HCEC 1CT (cell line): ENCODE measurements around the gene NEURL2.

Source experiments
- DNase-seq: peaks from one replicate; pipeline ENCODE4 v3.0.0-alpha.2; 2017

The NEURL2 gene

DNA sequence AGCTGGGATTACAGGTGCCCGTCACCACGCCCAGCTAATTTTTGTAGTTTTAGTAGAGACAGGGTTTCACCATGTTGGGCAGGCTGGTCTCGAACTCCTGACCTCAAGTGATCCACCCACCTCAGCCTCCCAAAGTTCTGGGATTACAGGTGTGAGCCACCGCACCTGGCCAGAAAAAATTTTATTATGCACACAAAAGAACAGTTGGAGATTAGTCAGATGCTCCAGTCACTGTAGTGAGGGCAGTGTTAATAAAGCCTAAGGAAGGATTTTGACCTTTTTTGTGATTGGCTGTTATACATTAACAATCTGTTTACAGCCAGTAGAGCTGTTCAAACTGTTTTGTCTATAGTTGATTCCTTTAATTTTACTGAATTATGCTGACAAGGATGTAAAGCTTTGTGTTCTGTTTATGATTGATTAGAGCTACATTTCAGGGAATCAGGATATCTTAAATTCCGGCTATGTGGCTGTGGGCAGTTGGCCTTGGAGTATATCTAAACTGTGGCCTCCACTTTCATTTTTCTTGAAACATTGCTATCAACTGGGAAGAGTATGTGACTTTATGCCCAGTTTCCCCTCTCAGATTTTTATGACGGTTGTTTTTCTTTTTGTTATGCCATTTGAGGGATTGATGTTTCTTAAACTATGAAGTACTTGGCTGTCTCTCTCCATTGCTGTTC lies 23.7 kb downstream of the NEURL2 start:
- DNase-seq = no peak

DNA sequence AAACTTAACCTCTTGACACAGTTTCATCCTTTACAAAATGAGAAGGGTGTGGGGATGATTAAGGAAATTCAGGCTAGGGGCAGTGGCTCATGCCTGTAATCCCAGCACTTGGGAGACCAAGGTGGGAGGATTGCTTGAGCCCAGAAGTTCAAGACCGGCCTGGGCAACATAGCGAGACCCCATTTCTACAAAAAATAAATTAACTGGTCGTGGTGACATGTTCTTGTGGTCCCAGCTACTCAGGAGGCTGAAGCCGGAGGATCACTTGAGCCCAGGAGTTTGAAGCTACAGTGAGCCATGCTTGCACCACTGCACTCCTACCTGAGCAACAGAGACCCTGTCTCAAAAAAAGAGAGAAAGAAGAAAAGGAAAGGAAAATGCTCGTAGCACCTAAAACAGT lies 24.6 kb downstream of the NEURL2 start:
- DNase-seq = no peak

DNA sequence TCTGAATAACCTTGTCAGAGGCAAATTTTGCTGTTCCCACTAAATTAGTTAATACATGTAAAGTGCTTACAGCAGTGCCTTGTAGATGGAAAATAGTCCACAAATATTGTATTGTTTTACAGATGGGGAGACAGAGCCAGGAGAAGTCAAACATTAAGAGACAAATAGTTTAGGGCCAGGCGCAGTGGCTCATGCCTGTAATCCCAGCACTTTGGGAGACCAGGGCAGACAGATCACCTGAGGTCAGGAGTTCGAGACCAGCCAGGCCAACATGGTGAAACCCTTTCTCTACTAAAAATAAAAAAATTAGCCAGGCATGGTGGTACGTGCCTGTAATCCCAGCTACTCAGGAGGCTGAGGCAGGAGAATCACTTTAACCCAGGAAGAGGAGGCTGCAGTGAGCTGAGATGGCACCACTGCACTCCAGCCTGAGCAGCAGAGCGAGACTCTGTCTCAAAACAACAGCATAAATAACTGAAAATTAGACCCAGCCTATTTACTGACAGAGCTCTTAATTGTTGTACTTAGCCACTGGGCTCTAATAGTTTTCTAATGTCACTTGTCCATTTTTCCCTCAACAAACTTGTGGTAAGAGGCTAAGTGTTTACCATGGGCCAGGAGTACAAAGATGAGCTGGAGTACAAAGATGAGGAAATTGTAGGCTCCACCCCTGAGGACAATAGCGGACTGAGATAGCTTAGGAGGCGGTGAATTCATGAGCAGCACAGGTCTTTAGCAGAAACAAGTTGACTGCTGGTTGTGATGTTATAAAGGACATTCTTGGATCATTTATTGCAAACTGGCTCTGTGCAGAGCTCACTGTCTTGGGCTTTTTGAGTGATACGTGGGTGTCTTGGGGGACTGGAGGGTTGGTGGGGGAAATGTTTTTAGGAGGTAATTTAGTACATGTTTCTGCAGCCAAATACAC lies 27.2 kb downstream of the NEURL2 start:
- no peak for DNase-seq

DNA sequence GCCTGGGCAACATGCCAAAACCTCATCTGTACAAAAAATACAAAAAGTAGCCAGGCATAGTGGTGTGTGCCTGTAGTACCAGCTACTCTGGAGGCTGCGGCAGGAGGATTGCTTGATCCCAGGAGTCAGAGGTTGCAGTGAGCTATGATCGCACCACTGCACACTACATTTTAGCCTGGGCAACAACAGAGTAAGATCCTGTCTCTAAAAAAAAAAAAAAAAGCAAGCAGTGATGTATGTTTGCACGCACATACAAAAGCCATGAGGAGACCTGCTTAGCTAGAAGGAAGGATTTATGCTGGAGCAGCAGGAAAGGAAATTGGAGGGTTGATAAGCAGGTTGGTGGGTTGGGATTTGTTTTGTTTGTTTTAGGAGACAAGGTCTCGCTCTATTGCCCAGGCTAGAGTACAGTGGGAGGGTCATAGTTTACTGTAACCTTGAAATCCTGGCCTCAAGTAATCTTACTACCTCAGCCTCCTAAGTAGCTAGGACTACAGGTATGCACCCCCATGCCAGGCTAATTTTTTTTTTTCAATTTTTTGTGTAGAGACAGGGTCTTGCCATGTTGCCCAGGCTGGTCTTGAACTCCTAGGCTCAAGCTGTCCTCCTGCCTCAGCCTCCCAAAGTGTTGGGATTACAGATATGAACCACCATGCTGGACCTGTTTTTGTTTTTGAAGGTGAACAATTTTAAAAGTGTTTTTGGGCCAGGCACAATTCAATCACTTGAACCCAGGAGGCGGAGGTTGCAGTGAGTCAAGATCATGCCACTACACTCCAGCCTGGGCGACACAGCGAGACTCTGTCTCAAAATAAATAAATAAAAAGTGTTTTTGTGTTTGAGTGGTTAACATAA lies 29.6 kb downstream of the NEURL2 start:
- no peak for DNase-seq

DNA sequence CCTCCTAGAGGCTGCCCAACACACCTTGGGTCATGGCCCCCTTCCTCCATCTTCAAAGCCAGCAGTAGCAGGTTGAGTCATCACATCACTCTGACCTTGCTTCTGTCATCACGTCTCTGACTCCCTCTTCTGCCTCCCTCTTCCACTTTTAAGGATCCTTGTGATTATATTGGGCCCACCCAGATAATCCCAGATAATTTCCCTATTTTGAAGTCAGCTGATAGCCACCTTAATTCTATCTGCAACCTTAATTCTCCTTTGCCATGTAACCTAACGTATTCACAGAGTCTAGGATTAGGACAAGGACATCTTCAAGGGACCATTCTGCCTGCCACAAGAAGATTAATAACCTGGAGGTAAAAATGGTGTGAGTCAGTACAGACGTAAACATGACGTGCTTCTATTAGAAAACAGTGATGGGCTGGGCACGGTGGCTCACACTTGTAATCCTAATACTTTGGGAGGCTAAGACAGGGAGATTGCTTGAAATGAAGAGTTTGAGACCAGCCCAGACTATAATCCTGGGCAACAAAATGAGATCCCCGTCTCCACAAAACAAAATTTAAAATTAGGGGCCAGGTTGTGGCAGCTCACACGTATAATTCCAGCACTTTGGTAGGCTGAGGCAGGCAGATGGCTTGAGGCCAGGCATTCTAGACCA lies 30.3 kb downstream of the NEURL2 start:
- no peak for DNase-seq

DNA sequence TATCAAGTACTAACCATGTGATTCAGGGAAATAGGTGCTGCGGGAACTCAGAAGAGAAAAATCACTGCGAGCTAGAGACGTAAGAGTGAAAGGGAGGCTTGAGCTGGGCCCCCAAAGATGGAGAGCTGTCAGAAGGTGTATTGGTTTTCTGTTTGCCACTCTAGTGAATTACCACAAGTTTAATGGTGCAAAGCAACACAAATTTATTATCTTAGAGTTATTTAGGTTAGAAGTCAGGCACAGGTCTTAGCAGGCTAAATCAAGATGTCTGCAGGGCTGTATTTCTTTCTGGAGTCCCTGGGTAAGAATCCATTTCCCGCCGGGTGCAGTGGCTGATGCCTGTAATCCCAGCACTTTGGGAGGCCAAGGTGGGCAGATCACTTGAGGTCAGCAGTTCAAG lies 31.1 kb downstream of the NEURL2 start:
- no peak for DNase-seq

DNA sequence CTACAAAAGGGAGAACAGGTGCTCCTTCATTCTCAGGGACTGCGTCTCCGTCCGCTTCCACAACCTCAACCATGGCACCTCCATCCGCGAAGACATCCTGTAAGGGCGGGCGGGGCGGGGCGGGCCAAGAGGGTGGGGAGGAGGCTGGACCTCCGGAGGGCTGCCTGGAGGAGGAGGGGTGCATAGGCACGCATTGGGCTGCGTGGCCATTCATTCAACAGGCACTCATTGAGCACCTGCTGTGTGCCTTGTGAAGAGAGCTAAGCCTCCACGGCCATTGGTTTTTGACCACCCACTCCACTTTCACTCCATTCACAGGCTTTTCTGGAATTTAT lies 33.2 kb downstream of the NEURL2 start:
- no peak for DNase-seq

DNA sequence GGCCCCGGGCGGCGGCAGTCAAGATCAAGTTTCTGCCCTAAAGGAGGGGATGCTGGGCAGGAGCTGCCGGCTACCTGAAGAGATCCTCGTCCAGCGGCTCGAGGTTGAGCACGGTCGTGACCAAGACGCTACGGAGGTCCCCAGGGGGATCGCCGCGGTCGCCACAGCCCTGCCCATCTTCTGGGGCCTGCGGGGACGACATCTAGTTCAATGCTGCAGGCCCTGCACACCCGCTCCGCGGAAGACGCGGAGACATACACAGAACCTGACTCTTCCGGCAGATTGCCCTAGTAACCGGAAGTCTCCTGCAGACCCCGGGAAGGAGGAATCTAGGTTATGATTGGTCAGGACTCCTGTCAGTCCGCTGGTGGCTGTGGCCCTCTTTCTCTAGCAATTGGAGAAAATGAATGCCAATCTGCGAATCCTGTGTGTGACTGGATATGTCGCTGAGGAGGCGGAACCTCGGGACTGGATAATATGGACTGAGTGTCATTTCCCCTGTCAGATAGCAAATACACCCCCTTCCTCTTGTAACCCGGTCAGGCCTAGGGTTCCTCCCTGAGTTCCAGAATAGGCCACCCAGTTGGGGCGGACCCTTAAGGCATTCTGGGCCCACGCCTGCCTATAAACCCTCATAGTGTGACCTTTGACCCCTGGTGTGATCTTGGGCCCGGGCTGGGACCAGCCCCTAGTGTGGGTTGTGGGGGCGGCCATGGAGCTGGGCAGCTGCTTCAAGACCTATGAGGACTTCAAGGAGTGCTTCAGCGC lies 33.7 kb downstream of the NEURL2 start, which contains the start of the genes ACOT8 and ZSWIM3:
Gene ACOT8, minus strand, starts transcription at position 279 of the 768 bp plus-strand sequence. Its CDS starts 77 bp downstream, at position 202.
Gene ZSWIM3, plus strand, starts transcription at position 501 of the 768 bp plus-strand sequence. Its CDS starts 212 bp downstream, at position 713.
- peak; percentile 100 for DNase-seq

DNA sequence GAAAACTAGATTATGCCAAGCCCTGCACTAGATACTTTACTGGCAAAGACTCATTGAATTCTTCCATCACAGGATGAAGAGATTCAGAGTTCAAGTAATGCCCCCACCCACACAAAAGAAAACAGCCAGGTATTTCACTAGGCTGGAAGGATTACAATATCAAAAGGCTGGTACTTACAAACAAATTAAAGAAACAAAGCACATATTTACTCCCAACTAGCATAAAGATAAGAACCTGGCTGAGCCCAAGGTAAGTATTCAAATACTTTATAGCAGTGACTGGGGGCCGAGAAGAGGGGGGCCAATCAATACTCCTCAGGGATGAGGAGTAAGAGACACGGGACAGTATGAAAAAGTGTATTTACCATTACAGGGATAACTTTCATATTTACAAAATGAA lies 37.5 kb downstream of the NEURL2 start:
- DNase-seq = no peak

DNA sequence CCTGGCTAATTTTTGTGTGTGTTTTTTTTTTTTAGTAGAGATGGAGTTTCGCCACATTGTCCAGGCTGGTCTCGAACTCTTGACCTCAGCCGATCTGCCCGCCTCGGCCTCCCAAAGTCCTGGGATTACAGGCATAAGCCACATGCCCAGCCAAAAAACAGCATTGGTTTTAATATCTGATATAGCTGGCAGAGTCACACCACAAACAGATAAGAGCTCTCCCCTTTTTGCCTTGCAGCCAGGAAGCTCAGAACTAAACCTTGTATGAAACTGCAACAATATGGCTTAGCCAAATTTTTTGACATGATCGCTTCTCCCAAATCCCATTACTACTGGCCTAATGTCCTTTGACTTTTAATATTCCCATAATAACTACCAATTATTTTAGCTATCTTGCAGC lies 38.7 kb downstream of the NEURL2 start:
- DNase-seq = no peak

DNA sequence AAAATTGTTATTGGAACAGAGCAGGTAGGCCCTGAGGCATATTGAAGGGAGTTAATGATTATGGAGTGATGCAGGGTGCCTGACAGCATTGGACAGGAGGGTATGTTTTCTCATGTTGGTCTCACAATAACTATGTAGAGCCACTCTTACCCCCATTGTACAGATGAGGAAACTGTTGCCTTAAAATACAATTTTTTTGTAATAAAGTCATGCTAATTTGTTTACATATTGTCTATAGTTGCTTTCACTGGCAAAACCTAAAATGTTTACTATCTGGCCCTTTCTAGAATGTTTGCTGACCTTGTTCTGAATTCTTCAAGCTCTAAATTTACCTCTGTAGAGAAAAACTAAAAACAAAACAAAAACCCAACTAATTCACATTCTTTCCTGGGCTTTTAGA lies 39.5 kb downstream of the NEURL2 start:
- DNase-seq = no peak

DNA sequence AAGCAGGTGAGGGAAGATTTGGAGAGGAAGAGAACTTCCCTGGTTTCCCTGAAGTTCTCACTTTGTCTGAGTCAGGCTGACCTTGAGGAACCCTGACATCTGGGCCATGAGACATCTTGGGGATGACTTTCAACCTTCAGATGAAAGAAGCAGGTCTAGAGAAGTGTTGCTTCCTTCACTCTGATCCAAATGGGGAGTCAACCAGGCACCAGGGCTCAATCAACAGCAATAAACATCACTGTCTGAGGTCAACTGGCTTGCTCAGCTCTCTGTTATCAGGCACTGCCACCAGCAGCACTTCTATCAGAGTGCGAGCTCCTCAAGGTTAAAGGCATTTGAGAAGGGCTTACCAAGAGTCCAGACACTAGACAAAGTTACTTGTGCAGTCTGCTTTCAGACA lies 40.1 kb downstream of the NEURL2 start:
- no peak for DNase-seq

DNA sequence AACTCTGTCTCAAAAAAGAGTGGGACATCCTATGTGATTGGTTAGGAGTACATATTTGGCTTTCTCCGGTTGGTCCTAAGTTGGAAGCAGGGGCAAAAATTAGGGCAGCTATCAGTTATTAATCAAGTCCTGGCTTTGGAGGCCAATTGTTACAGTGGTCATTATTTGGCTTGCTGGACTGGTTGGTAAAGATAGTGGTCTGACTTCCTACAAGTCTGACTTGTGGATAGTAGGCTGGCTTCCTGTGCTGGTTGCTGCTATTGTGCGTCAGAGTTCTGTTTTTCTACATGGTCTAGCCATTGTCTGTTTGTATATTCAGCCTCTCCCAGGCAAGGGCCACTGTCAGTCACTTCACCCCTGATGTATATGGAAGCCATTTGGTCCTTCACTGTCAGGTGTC lies 40.8 kb downstream of the NEURL2 start:
- DNase-seq = no peak

DNA sequence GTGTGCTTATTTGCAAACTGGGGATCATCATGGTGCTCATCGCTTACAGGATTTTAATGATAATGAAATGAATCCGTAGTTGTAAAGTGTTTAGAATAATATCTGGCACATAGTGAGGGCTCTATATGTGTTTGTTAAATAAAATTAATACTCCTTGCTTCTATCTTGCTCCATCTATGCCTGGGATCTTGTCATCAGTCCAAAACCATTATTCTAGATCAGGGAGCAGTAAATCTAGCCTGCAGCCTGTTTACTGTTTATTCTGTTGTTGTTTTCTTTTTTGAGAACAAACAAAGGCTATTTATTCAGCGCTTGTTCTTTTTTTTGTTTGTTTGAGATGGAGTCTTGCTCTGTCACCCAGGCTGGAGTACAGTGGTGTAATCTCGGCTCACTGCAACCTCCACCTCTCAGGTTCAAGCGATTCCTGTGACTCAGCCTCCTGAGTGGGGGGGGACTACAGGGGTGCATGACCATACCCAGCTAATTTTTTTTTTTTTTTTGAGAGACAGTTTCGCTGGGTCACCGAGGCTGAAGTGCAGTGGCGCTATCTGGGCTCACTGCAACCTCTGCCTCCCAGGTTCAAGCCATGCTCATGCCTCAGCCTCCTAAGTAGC lies 41.9 kb downstream of the NEURL2 start:
- no peak for DNase-seq

DNA sequence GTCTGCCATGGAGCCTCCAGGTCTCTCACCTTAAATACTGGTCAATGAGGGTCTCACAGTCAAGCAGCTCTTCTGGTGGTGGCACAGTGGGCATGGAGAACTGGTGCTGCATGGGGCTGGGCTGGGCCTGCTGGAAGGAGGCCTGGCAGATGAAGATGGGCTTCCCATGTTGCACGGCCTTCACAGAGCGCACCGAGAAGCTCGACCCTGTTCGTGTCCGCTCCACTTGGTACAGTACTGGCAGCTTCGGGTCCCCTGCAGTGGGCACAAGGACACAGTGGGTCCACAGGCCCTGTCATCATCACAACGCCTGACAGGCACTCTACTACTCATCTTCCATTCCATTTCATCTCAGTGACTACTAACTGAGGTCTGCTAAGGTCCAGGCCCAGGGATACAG lies 42.6 kb downstream of the NEURL2 start:
- DNase-seq = no peak

DNA sequence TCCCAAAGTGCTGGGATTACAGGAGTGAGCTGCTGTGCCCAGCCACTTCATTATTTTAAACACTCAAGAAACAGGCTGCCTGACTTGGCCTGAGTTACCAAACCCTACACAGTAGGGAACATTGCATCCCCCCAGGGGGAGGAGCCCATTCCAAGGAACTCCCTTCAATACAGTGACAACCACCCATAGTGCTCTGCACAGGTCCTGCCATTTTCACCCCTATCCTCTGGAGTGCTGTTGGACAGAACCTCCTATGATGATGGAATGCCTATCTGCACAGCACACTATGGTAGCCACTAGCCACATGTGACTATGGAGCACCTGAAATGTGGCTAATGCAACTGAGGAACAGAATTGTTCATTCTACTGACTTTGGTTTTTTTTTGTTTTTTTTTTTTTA lies 45.6 kb downstream of the NEURL2 start:
- DNase-seq = no peak

DNA sequence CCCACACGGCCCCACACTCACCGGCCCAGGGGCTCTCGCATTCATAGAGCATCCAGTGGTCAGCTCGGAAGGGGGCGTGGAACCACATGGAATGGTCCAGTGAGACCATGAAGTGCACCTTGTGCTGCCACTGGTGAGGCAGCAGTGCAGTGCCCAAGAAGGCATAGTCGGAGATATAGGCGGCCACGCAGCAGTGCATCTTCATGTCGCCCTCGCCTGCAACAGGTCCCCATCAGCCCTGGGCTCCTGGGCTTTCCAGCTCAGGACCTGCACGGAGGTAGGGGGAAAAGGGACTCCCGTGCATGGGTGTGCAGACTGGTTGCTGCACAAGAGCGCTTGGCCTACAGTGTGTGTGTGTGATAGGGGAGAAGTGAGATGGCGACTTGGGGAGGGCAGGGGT lies 47.5 kb downstream of the NEURL2 start:
- no peak for DNase-seq

DNA sequence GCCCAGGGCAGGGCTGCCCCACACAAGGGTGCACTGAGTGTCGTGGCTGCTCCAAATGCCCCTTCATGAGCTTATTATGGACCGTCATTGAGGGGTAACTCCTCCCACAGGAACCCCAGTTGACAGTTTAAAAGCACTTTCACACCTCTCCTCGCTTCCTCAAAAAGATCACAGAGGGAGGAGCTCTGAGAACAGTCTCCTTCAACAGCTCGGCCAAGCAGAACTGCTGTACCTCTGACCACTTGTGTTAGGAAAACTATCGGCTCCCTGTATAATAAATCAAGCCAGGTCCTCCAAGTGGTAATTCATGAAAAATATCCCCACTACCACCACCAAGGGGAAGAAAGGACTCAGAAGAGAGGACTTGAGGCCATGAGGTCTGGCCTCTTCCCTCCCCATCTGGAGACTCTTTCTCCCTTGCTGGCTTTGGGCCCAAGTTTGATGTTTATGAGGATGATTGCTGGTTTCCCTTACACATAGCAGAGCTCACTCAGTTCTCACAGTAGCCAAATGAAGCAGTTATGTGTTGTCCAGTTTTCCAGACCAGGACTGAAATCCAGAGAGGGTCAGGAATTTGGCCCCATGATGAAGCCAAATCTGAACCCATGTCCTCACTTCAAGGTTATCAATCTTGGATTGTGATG lies 48.7 kb downstream of the NEURL2 start:
- DNase-seq = peak; percentile 30

DNA sequence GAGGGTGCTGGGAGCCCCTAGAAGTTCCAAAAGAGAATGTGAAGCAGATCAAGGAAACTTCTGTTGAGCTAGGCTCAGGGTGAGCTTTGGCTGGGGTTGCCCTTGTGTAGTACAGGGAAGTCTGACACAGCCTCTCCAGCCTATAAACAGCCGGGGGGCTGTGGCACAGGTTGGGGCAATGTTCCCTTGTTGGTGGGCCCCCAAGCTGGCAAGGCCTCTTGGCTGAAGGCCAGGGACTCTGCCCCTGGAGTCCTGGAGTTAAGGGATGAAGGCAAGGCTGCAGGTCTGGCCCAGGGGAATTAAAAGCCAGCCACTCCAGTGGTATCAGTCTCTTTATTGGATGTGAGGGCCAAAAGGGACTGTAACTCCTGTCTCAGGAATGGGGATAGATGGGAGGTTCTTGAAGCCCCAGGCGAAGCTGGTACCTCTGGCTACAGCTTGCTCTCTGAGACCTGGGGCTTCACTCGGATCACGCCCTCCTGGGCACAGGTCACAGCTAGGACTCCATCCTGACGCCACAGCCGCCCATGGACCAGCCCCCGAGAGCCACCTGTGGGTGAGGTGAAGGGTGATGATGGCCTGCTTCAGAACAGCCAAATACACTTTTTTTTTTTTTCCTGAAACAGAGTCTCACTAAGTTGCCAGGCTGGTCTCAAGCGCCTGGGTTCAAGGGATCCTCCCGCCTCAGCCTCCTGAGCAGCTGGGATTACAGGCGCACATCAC lies 49.4 kb downstream of the NEURL2 start:
- no peak for DNase-seq

DNA sequence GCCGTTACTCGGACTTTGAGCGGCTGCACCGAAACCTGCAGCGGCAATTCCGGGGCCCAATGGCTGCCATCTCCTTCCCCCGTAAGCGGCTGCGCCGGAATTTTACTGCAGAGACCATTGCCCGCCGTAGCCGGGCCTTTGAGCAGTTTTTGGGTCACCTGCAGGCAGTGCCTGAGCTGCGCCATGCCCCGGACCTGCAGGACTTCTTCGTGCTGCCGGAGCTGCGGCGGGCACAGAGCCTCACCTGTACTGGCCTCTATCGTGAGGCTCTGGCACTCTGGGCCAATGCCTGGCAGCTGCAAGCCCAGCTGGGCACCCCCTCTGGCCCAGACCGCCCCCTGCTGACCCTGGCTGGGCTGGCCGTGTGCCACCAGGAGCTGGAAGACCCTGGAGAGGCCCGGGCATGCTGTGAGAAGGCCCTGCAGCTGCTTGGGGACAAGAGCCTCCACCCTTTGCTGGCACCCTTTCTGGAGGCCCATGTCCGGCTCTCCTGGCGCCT lies 50.3 kb downstream of the NEURL2 start:
- no peak for DNase-seq
